ENCODE measurements around the gene CHMP3. TPM values are rescaled to one million over a fixed set of nuclear protein-coding genes. Genes with fewer than 3 reads are reported as not detected.

CHMP3 gene
- total and polyA plus RNA-seq, 2 donors (not counting 1 experiment from before 2014, with no cell fraction given), result 17.5 to 72.5 TPM

GRCh38 chr2:86468162-86469033, 94.8 kb downstream of the CHMP3 start:
- CTCF ChIA-PET, result interaction anchor here (0.6 to 1.4 kb wide), 5 partner anchors 11 to 26 kb away, joined by 3 to 7 read pairs (median 6); no protein-coding TSS in a partner anchor
- no peaks in the 10 kb centered on the region for H3K4me1 Mint-ChIP-seq
- intact Hi-C loops (cut with micrococcal nuclease), result no loop called here

More at GRCh38 chr2:86468162-86469033, 94.8 kb downstream of the CHMP3 start:
- no peak overlapping the region for H3K27ac ChIP-seq (ENCODE audit: low read length in 2 of 2)
- H3K4me3 ChIP-seq (ENCODE audit: control extremely low read depth in 1 of 5, extremely low read depth in 1 of 5, insufficient read depth in 1 of 5, low read depth in 2 of 5, low read length in 4 of 5), result no peak overlapping the region
- no peaks in the 10 kb centered on the region for H3K4me1 ChIP-seq (ENCODE audit: control insufficient read depth in 2 of 2, insufficient read depth in 2 of 2, low read length in 2 of 2)
- H3K9ac ChIP-seq (ENCODE audit: low read length), result no peak overlapping the region
- H3K36me3 ChIP-seq (replicated peaks in 1 of 2; ENCODE audit: control extremely low read depth in 1 of 2, control insufficient read depth in 1 of 2, extremely low read depth in 1 of 2, insufficient read depth in 2 of 2, low read length in 1 of 2), result peaks cover 39 to 92% of the 10 kb centered on the region in 2 experiments
- H3K79me2 ChIP-seq (ENCODE audit: control insufficient read depth, insufficient read depth, low read length), result no peaks in the 10 kb centered on the region
- DNase-seq (no peak), ATAC-seq (ENCODE audit: low read depth) (no peak)
- H3K9me3 Mint-ChIP-seq (ENCODE audit: insufficient read depth), result no peaks in the 10 kb centered on the region
- no peak for TF ChIP-seq CTCF (IDR thresholded peaks at IDR 0.05)
- TF ChIP-seq EZH2 (IDR thresholded peaks at IDR 0.05; ENCODE audit: borderline replicate concordance, insufficient read depth, low read depth, low read length, poor library complexity, severe bottlenecking), result no peak
- no peak overlapping the region for H3K4me2 ChIP-seq (replicated peaks; ENCODE audit: low read depth, low read length, poor library complexity, severe bottlenecking)
- H3K27me3 ChIP-seq (replicated peaks in 1 of 4; ENCODE audit: control extremely low read depth in 1 of 4, control insufficient read depth in 3 of 4, insufficient read depth in 4 of 4, low read length in 3 of 4), result no peaks in the 10 kb centered on the region
- no peak overlapping the region for H2AFZ ChIP-seq (ENCODE audit: insufficient read depth, low read depth, low read length, poor library complexity, severe bottlenecking)
- POLR2A ChIA-PET, result interaction anchor here (0.6 kb wide), 1 partner anchor 9 kb away, joined by 3 read pairs; no protein-coding TSS in a partner anchor
- H3K4me3 Mint-ChIP-seq, result no peak overlapping the region
- no peaks in the 10 kb centered on the region for H3K27me3 Mint-ChIP-seq
- H4K20me1 ChIP-seq (ENCODE audit: control insufficient read depth, insufficient read depth, low read length, poor library complexity, severe bottlenecking), result peaks cover 8% of the 10 kb centered on the region
- 100% methylated on average over 3 of the region's 7 CpGs for WGBS (ENCODE audit: insufficient coverage)
- no peak overlapping the region for H3K27ac Mint-ChIP-seq
- no peaks in the 10 kb centered on the region for H3K9me3 ChIP-seq (ENCODE audit: control extremely low read depth in 1 of 3, control insufficient read depth in 2 of 3, insufficient read depth in 1 of 3, low read length in 2 of 3)

Measured in B cell (primary cell).